Mesenteric fat pad (tissue), 1 donor: ENCODE measurements around the gene FAM200B. TPM values are rescaled to one million over a fixed set of nuclear protein-coding genes. Genes with fewer than 3 reads are reported as not detected.
"Not testable (repeated sequence)": the region's sequence is repeated elsewhere in the genome, so short reads cannot be mapped to it uniquely, and the experiment has no call there.

Source experiments
- DNase-seq: peaks from one replicate; pipeline ENCODE4 v3.0.0-alpha.2; 2020; ENCODE audit warnings: low spot score
- total RNA-seq: library from RNA; stranded (reverse); fragmentation: NEBNext Ultra II Directional; extraction: Animal tissue kit (Norgen Biotek cat#: 25700); gene quantifications from one replicate; pipeline ENCODE4 v1.2.1, GENCODE V29; 2021
- donor health status: DM: yes; HTN: yes; CAD: no.

Gene FAM200B
- total RNA-seq, 1 donor from 2014 or later: 32.9 TPM

- not testable (repeated sequence) for DNase-seq
Measured at GRCh38 chr4:15733061-15733460, 51.4 kb downstream of the FAM200B start.

DNA sequence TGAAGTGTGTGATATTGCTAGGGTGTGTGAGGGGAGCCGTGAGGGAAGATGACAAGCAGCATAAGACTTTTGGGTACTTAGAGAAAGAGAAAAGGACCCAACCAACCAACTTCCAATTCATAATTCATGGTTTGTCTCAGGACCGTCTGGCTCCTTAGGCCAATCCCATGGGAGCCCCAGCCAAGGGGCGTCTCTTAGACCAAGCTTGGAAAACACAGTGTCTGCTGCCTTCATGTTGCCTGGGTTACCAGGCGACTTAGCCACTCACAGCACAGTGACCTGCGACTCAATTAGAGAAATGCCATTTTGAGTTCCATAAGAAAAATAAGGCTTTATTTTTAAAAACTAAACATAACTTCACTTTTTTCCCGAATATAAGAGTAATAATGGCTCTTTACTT, 53.9 kb downstream of the FAM200B start:
- DNase-seq: no peak

DNA sequence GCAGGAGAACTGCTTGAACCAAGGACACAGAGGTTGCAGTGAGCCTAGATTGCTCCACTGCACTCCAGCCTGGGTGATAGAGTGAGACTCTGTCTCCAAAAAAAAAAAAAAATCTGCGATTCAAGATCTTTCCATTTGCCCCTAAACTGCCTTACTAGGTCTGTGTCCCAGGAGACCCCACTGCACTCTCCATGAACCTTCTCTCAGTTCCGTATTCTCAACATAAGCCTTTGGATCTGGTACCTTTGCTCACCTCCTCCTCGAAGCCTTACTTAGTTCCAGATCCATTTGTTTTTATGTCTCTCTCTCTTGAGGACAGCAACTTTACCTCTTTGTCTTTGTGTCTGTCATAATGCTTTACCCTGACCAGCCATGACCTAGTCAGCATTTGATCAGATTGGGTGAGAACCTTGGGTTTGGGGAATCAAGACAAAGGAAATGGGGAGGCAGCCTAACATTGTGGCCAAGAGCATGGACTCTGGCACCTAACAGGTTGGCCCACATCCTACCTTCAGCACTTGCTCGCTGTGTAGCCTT, 55.0 kb downstream of the FAM200B start:
- DNase-seq: no peak

- no peak for DNase-seq
Measured at GRCh38 chr4:15737255-15737654, 55.6 kb downstream of the FAM200B start.

DNA sequence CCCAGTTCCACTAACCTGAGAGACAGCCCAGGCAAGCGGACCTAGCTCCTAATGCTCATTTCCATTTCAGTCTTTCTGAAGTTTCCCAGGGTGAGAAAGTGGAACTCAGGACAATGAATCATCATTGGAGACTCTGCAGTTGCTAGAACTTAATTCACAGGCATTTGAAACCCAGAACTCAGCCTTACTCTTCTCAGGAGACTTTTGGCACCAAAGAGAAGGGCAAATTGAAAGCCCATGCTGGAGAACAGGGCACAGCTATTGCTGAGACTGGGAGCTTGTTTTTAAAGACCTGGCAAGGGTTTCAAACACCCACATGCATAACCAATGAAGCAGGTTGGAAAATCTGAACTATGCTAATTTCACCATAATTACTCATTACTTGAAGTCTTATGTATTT, 57.2 kb downstream of the FAM200B start:
- no peak for DNase-seq

Other genes starting within 250 kb of the FAM200B start
- gene CC2D2A, start 211.9 kb upstream of the FAM200B start, total RNA-seq: 14.3 TPM
- 124 TPM for gene FBXL5, start 26.5 kb upstream of the FAM200B start, total RNA-seq
- 21.8 TPM for gene BST1, start 21.2 kb downstream of the FAM200B start, total RNA-seq
- gene CD38, start 96.5 kb downstream of the FAM200B start, total RNA-seq: 30.4 TPM